NCI-H2107 treated with DMSO at 0.1 percent for 48 hours (cell line): ENCODE data around the gene KLHL14.
"Not testable (repeated sequence)": the region's sequence is repeated elsewhere in the genome, so short reads cannot be mapped to it uniquely, and the experiment has no call there.

Source experiments
- DNase-seq: peaks from one replicate; lab custom pipeline; 2025; ENCODE audit not compliant: unreplicated experiment; lab: John Stamatoyannopoulos, UW

Gene KLHL14

GRCh38 chr18:32661486-32662299, 111.1 kb downstream of the KLHL14 start:
- DNase-seq, result no peak

GRCh38 chr18:32654507-32654906, 118.3 kb downstream of the KLHL14 start:
- DNase-seq, result not testable (repeated sequence)

- DNase-seq, result peak; percentile 0
Observed at GRCh38 chr18:32637659-32638058, 135.2 kb downstream of the KLHL14 start.

GRCh38 chr18:32637226-32637625, 135.6 kb downstream of the KLHL14 start:
- DNase-seq, result no peak

GRCh38 chr18:32634876-32635431, 137.9 kb downstream of the KLHL14 start:
- DNase-seq, result no peak

GRCh38 chr18:32629981-32630700, 142.7 kb downstream of the KLHL14 start:
- no peak for DNase-seq

GRCh38 chr18:32629292-32629691, 143.5 kb downstream of the KLHL14 start:
- DNase-seq, result no peak

- no peak for DNase-seq
Observed at GRCh38 chr18:32624182-32624723, 148.6 kb downstream of the KLHL14 start.

GRCh38 chr18:32623563-32623962, 149.3 kb downstream of the KLHL14 start:
- no peak for DNase-seq
